ENCODE measurements around the gene HOXC9. TPM values are rescaled to one million over a fixed set of nuclear protein-coding genes. Genes with fewer than 3 reads are reported as not detected.

HOXC9 gene
- total RNA-seq, 1 experiment from 2014 or later: 3.8 TPM

- no peak for DNase-seq (ENCODE audit: extremely low read depth, low read depth)
These were observed 38.8 kb upstream of the HOXC9 start for GRCh38 chr12:53961025-53961761.

GRCh38 chr12:53963005-53963404 lies 37.0 kb upstream of the HOXC9 start:
- DNase-seq (ENCODE audit: extremely low read depth, low read depth): no peak

- DNase-seq (ENCODE audit: extremely low read depth, low read depth): no peak
These were observed 36.3 kb upstream of the HOXC9 start for GRCh38 chr12:53963434-53964314.

- no peak for DNase-seq (ENCODE audit: extremely low read depth, low read depth)
These were observed 35.6 kb upstream of the HOXC9 start for GRCh38 chr12:53964315-53964713.

- no peak for DNase-seq (ENCODE audit: extremely low read depth, low read depth)
These were observed 34.5 kb upstream of the HOXC9 start for GRCh38 chr12:53965281-53966084.

- DNase-seq (ENCODE audit: extremely low read depth, low read depth): no peak
These were observed 33.9 kb upstream of the HOXC9 start for GRCh38 chr12:53966085-53966384.

- no peak for DNase-seq (ENCODE audit: extremely low read depth, low read depth)
These were observed 33.4 kb upstream of the HOXC9 start for GRCh38 chr12:53966385-53967133.

- no peak for DNase-seq (ENCODE audit: extremely low read depth, low read depth)
These were observed 32.5 kb upstream of the HOXC9 start for GRCh38 chr12:53967421-53967925.

GRCh38 chr12:53968214-53969127 lies 31.5 kb upstream of the HOXC9 start:
- DNase-seq (ENCODE audit: extremely low read depth, low read depth): no peak

GRCh38 chr12:53969588-53970259 lies 30.2 kb upstream of the HOXC9 start:
- DNase-seq (ENCODE audit: extremely low read depth, low read depth): no peak

GRCh38 chr12:53970451-53970850 lies 29.5 kb upstream of the HOXC9 start:
- no peak for DNase-seq (ENCODE audit: extremely low read depth, low read depth)

- no peak for DNase-seq (ENCODE audit: extremely low read depth, low read depth)
These were observed 28.8 kb upstream of the HOXC9 start for GRCh38 chr12:53971129-53971528.

GRCh38 chr12:53971686-53972085 lies 28.3 kb upstream of the HOXC9 start:
- DNase-seq (ENCODE audit: extremely low read depth, low read depth): no peak

- no peak for DNase-seq (ENCODE audit: extremely low read depth, low read depth)
These were observed 27.7 kb upstream of the HOXC9 start for GRCh38 chr12:53972152-53972702.

- no peak for DNase-seq (ENCODE audit: extremely low read depth, low read depth)
These were observed 27.2 kb upstream of the HOXC9 start, which contains the start of gene HOXC11 for GRCh38 chr12:53972722-53973235. Gene HOXC11 (plus strand): TSS chr12:53973126. CDS start chr12:53973242, 116 bp downstream.

GRCh38 chr12:53973236-53974042 lies 26.5 kb upstream of the HOXC9 start:
- no peak for DNase-seq (ENCODE audit: extremely low read depth, low read depth)

Measured in NCI-H460 (cell line).